GM15510 (cell line): ENCODE measurements around the gene TMUB1.

Source experiments
- POLR2A ChIP-seq: IDR thresholded peaks from 3 replicates; pipeline ENCODE4 v1.6.1; 2011; ENCODE audit warnings: borderline replicate concordance; ENCODE audit not compliant: insufficient read length; ENCODE audit errors: extremely low read depth

The TMUB1 gene

GRCh38 chr7:151115121-151115835 is 32.0 kb upstream of the TMUB1 start:
- no peak for TF ChIP-seq POLR2A

GRCh38 chr7:151114151-151115090 is 31.1 kb upstream of the TMUB1 start:
- no peak for TF ChIP-seq POLR2A

GRCh38 chr7:151113344-151114150 is 30.3 kb upstream of the TMUB1 start:
- no peak for TF ChIP-seq POLR2A

GRCh38 chr7:151110941-151111645 is 27.8 kb upstream of the TMUB1 start:
- TF ChIP-seq POLR2A = no peak

- TF ChIP-seq POLR2A = no peak
Observed at GRCh38 chr7:151110236-151110940, 27.1 kb upstream of the TMUB1 start.

- TF ChIP-seq POLR2A = no peak
Observed at GRCh38 chr7:151109094-151110048, 26.1 kb upstream of the TMUB1 start.

- no peak for TF ChIP-seq POLR2A
Observed at GRCh38 chr7:151107882-151108281, 24.6 kb upstream of the TMUB1 start.

- TF ChIP-seq POLR2A = no peak
Observed at GRCh38 chr7:151104411-151105235, 21.3 kb upstream of the TMUB1 start.

GRCh38 chr7:151103973-151104372 is 20.7 kb upstream of the TMUB1 start:
- TF ChIP-seq POLR2A = no peak

- TF ChIP-seq POLR2A = no peak
Observed at GRCh38 chr7:151102991-151103390, 19.7 kb upstream of the TMUB1 start.

- no peak for TF ChIP-seq POLR2A
Observed at GRCh38 chr7:151101621-151102396, 18.5 kb upstream of the TMUB1 start.
